ENCODE data around the gene POU2F2.

GRCh38 chr19:42131149-42132029 lies 857 bp downstream of the POU2F2 start:
- no peak for TF ChIP-seq CTCF (conservative IDR thresholded peaks at IDR 0.05; ENCODE audit: low read depth, low read length)
- no peak for TF ChIP-seq EZH2phosphoT487 (IDR thresholded peaks at IDR 0.05; ENCODE audit: borderline replicate concordance, low read length)
- TF ChIP-seq EZH2 (IDR thresholded peaks at IDR 0.05; ENCODE audit: low read length, unreplicated experiment): no peak
